Stimulated activated naive CD8-positive, alpha-beta T cell treated with anti-CD3 and anti-CD28 coated beads, Interleukin-15, Interleukin-2, amounts not matched to agents 100 ng/mL and 50 ng/mL, for 24 hours (primary cell): ENCODE measurements around the gene HSPA13.

Source experiments
- H3K27ac Mint-ChIP-seq: one replicate; pipeline ENCODE4 v1.8.0; 2021; ENCODE audit warnings: mild to moderate bottlenecking, mixed read lengths
- H3K27me3 Mint-ChIP-seq: one replicate; pipeline ENCODE4 v1.8.0; 2021; ENCODE audit warnings: mixed read lengths
- H3K36me3 Mint-ChIP-seq: one replicate; pipeline ENCODE4 v1.8.0; 2021; ENCODE audit warnings: low read depth, mixed read lengths
- H3K4me1 Mint-ChIP-seq: one replicate; pipeline ENCODE4 v1.8.0; 2021; ENCODE audit warnings: low read depth, mixed read lengths
- H3K4me3 Mint-ChIP-seq: one replicate; pipeline ENCODE4 v1.8.0; 2021; ENCODE audit warnings: mild to moderate bottlenecking, mixed read lengths
- H3K9me3 Mint-ChIP-seq: one replicate; pipeline ENCODE4 v1.8.0; 2021; ENCODE audit warnings: mixed read lengths

Gene HSPA13, protein sequence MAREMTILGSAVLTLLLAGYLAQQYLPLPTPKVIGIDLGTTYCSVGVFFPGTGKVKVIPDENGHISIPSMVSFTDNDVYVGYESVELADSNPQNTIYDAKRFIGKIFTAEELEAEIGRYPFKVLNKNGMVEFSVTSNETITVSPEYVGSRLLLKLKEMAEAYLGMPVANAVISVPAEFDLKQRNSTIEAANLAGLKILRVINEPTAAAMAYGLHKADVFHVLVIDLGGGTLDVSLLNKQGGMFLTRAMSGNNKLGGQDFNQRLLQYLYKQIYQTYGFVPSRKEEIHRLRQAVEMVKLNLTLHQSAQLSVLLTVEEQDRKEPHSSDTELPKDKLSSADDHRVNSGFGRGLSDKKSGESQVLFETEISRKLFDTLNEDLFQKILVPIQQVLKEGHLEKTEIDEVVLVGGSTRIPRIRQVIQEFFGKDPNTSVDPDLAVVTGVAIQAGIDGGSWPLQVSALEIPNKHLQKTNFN

DNA sequence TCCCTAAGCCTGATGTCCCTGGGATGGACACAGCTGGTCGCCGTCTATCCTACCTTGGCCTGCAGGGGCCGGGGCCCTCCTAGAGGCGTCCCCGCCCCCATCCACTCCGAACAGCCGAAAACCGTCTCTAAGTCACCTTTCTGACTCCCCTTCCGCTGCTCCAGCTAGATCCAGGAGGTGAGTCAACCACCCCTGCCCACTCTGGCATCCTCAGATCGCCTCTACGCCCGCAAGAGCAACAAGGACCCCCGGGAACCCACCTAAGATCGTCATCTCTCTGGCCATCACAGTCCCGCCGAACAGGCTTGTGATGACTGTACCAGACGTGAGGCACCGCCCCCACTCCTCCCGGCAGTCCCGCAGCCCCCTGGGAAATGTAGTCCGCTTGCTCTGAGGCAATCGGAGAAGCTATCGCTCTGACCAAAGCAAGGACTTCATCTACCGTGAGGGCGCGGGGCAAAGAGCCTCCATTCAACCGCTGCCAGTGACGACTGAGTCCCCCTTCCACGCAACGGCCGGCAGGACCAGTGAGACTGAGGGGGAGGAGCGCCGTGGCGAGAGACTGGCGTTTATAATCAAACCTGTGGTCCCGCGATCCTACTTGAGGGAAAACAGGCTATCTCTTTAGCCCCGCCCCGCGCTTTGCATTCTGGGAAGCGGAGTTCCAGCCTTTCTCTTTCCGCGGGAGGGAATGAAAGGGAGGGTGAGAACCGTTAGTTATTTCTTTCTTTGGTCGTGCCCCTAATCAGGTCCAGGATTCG is at the start of gene HSPA13:
Gene HSPA13, minus strand, starts transcription at position 312 of the 761 bp plus-strand sequence. Its CDS starts 27 bp downstream, at position 285.
- Mint-ChIP-seq H3K9me3 (no peaks in the 10 kb centered on the region), H3K36me3 (peaks cover 25% of the 10 kb centered on the region), H3K27ac (peak within 1 kb of the TSS; percentile 100), H3K4me3 (peak within 1 kb of the TSS; percentile 99), H3K27me3 (no peaks in the 10 kb centered on the region), H3K4me1 (peaks cover 46% of the 10 kb centered on the region)

DNA sequence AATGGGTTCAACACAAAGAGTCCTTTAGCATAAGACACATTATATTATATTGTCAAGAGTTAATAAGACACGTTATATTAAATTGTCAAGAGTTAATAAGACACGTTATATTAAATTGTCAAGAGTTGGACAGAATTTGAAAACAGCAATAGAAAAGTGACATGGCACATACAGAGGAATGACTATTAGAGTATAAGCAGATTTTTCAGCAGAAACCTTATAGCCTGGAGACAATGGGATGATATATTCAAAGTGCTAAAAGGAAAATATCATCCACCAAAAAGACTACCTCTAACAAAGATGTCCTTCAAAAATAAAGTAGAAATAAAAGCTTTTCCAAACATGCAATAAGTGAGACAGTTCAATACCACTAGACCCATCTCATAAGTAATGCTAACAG is 36.0 kb upstream of the HSPA13 start:
- Mint-ChIP-seq H3K36me3 (no peaks in the 10 kb centered on the region), H3K27ac (no peak overlapping the region), H3K9me3 (peaks cover 24% of the 10 kb centered on the region), H3K27me3 (peaks cover 9% of the 10 kb centered on the region), H3K4me3 (no peak overlapping the region), H3K4me1 (peaks cover 3% of the 10 kb centered on the region)

DNA sequence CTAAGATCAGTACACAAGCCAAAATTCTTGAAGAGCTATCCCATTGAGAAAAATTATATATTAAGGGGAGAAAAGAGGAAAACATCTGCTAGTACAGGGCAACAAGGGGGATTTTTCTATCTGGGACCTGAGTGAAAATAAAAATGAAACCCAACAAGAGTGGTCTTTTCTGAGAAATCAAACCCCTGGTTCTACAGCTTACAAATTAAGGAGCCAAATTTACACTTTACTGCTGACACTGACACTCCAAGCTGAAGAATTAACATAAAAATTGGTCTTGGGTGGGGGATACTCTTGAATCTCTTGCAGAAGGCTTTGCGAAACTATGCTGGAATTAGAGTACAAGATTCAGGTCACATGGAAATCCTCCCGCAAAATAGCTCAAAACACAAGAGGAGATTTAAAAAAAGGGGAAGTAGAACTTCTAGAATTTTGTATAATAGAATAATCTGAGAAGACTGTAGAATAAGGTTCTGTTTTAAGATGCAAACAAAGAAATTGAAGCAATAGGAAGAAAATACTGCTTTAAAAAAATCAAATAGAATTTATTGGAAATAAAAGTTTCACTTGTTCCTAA is 32.1 kb upstream of the HSPA13 start:
- H3K36me3 Mint-ChIP-seq: no peaks in the 10 kb centered on the region
- peaks cover 13% of the 10 kb centered on the region for H3K9me3 Mint-ChIP-seq
- H3K4me3 Mint-ChIP-seq: no peak overlapping the region
- H3K4me1 Mint-ChIP-seq: peaks cover 3% of the 10 kb centered on the region
- no peaks in the 10 kb centered on the region for H3K27me3 Mint-ChIP-seq
- H3K27ac Mint-ChIP-seq: no peak overlapping the region

DNA sequence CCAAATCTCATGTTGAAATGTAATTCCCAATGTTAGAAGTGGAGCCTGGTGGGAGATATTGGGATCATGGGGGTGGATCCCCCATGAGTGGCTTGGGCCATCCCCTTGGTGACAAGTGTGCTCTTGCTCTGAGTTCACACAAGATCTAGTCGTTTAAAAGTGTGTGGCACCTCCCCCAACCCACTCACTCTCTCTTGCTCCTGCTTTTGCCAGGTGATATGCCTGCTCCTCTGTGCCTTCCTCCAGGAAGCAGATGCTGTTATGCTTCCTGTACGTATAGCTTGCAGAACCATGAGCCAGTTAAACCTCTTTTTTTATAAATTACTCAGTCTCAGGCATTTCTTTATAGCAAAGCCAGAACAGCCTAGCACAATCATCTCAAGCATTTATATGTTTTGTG is 23.0 kb upstream of the HSPA13 start:
- H3K4me1 Mint-ChIP-seq: no peaks in the 10 kb centered on the region
- no peaks in the 10 kb centered on the region for H3K36me3 Mint-ChIP-seq
- no peak overlapping the region for H3K4me3 Mint-ChIP-seq
- H3K9me3 Mint-ChIP-seq: no peaks in the 10 kb centered on the region
- peak overlapping the region; percentile 12 for H3K27ac Mint-ChIP-seq
- no peaks in the 10 kb centered on the region for H3K27me3 Mint-ChIP-seq

DNA sequence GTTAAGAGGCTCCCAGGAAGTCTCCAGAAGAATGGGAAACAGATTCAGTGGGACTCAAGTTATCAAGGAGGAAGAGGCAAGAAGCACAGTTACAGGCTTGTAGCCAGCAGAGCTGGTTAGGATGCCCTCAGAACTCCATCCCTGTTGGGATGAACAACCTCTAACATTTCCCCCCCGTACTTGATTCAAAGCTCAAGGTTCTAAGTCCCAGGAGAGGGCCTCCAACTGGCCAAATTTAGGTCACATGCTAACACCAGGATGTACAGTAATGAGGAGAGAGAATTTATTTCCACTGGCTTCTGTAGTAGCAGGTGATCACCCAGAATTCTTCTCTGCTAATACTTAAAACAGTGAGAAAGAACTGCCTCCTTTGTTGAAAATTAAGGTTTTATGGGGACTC is 22.3 kb upstream of the HSPA13 start:
- no peaks in the 10 kb centered on the region for H3K36me3 Mint-ChIP-seq
- no peak overlapping the region for H3K27ac Mint-ChIP-seq
- H3K4me3 Mint-ChIP-seq: no peak overlapping the region
- H3K4me1 Mint-ChIP-seq: no peaks in the 10 kb centered on the region
- no peaks in the 10 kb centered on the region for H3K9me3 Mint-ChIP-seq
- no peaks in the 10 kb centered on the region for H3K27me3 Mint-ChIP-seq

DNA sequence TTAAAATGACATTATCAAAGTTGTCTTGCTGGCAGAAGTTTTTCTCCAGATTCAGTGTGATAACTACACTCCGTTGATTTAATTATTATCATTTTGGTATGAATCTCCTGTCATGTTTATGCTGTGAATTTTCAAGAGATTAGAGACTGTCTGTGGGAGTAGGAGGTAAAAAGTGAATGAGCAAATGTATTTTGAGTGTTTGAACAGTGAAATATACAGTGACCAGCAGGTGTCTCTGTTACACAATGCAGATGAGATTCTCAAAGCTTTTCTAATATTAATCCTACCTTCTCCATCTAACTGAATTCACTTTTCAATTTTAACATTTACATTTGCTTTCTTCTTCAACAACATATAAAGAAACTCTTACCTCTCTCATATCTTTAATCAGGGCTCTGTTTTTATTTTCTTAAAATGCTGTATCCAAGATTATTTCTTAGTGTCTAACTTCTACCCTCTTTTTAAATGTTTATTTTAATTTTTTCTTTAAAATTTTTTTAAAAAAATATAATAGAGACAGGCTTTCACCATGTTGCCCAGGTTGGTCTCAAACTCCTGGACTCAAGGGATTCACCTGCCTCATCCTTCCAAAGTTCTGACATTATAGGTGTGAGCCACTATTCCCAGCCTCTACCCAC is 20.9 kb upstream of the HSPA13 start:
- H3K27ac Mint-ChIP-seq: peak overlapping the region; percentile 57
- H3K4me1 Mint-ChIP-seq: no peaks in the 10 kb centered on the region
- no peaks in the 10 kb centered on the region for H3K27me3 Mint-ChIP-seq
- no peaks in the 10 kb centered on the region for H3K36me3 Mint-ChIP-seq
- H3K9me3 Mint-ChIP-seq: peaks cover 4% of the 10 kb centered on the region
- H3K4me3 Mint-ChIP-seq: no peak overlapping the region

DNA sequence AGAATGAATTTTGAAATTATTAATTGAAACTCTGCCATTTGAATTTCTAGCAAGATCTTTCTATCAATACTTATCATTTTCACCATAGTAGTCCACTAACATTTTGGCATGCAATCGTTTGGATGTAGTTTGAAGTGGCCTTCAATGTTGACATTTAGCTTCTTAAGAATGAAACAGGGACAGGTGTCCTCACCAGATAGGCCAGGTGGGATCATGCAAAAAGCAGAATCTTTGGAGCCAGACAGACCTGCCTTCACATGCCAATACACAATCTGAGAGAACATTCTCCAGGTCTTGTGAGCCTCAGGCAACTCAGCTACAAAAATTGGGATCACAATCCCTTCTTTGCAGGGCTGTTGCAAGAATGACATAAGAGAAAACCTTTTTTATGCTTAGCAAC is 18.3 kb upstream of the HSPA13 start:
- no peaks in the 10 kb centered on the region for H3K27me3 Mint-ChIP-seq
- no peaks in the 10 kb centered on the region for H3K4me1 Mint-ChIP-seq
- H3K36me3 Mint-ChIP-seq: no peaks in the 10 kb centered on the region
- H3K27ac Mint-ChIP-seq: no peak overlapping the region
- no peak overlapping the region for H3K4me3 Mint-ChIP-seq
- H3K9me3 Mint-ChIP-seq: peaks cover 5% of the 10 kb centered on the region

DNA sequence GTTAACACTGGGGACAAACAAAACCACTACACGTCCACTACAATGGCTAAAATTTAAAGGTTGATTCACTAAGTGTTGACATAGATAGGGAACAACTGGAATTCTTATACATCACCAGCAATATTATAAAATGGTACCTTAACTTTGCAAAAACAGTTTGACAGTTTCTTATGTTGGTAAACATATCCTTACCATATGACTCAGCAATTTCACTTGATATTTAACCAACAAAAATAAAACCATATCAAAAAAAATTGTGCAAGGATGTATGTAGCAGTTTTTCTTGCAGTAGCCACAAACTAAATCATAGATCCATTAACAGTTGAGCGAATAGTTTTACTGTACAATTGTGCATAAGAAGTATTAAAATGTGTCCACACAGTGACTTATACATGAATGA is 5.3 kb upstream of the HSPA13 start:
- H3K9me3 Mint-ChIP-seq: no peaks in the 10 kb centered on the region
- H3K36me3 Mint-ChIP-seq: no peaks in the 10 kb centered on the region
- H3K4me3 Mint-ChIP-seq: no peak overlapping the region
- peaks cover 5% of the 10 kb centered on the region for H3K27me3 Mint-ChIP-seq
- peaks cover 8% of the 10 kb centered on the region for H3K4me1 Mint-ChIP-seq
- H3K27ac Mint-ChIP-seq: no peak overlapping the region

DNA sequence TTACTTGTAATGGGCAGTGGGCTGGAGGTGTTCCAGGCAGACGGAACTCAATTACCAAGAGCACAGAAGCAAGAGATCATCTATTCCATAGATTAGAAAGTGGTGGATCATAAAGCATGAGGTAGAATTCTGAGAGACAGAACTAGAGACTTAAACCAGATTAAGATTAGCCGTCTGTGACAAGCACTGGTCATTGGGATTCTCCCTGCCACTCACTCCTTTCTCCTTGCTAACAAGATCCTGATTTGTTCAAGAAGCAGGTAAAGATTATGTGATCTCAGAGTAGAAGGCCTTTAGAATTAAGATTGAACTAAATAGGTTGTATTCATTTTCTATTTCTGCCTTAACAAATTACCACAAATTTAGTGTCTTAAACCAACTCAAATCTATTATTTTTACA is 1.5 kb upstream of the HSPA13 start:
- H3K4me3 Mint-ChIP-seq: peak overlapping the region; percentile 99
- H3K36me3 Mint-ChIP-seq: peaks cover 13% of the 10 kb centered on the region
- H3K9me3 Mint-ChIP-seq: no peaks in the 10 kb centered on the region
- peak overlapping the region; percentile 100 for H3K27ac Mint-ChIP-seq
- peaks cover 42% of the 10 kb centered on the region for H3K4me1 Mint-ChIP-seq
- no peaks in the 10 kb centered on the region for H3K27me3 Mint-ChIP-seq

DNA sequence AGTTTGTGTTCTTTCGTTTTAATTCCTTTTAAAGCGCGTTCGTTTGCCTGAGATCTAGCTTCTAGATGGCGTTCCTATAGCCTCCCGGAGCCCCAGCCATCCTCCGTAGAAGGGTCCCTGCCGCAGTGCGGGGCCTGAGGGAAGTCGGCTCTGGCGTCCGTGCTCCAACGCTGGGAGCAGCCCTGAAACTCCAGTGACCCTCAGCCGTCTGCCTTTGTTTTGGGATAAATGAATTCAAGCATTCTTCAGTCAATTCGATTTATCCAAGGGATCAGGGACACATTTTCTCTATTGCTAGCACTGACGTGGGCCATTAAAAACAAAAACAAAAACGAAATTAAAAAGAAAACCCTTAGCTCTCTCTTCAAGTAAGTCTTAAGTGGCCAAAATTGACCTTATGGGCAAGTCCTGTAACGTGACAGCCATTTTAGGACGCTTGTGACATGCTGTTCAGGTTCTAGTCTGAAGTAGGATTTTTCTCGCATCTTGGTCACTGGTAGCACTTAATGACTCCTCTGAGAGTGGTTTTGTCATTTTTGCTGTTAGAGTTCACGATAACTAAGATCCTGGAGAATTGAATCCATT is 742 bp upstream of the HSPA13 start:
- no peaks in the 10 kb centered on the region for H3K27me3 Mint-ChIP-seq
- no peaks in the 10 kb centered on the region for H3K9me3 Mint-ChIP-seq
- H3K36me3 Mint-ChIP-seq: peaks cover 20% of the 10 kb centered on the region
- H3K4me1 Mint-ChIP-seq: peaks cover 46% of the 10 kb centered on the region
- H3K4me3 Mint-ChIP-seq: peak overlapping the region; percentile 99
- H3K27ac Mint-ChIP-seq: peak overlapping the region; percentile 100

DNA sequence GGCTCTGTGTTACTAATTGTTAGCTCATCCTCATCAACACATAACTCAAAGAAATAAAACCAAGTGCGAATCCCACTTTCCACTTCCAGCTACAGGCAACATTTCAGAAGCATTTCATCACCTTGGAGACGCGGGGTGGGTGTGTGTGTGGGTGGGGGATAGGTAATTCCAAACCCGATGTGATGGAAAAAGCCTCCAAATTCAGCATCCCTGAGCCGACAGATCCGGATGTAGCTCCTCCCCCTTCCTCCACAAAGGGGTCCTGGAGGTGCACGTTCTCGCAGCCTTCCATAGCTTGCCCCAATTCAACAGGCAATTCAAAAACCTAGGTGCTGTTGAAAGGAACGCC is 486 bp downstream of the HSPA13 start:
- H3K4me3 Mint-ChIP-seq: peak overlapping the region; percentile 99
- peak overlapping the region; percentile 100 for H3K27ac Mint-ChIP-seq
- H3K27me3 Mint-ChIP-seq: no peaks in the 10 kb centered on the region
- H3K4me1 Mint-ChIP-seq: peaks cover 46% of the 10 kb centered on the region
- H3K9me3 Mint-ChIP-seq: no peaks in the 10 kb centered on the region
- peaks cover 31% of the 10 kb centered on the region for H3K36me3 Mint-ChIP-seq

DNA sequence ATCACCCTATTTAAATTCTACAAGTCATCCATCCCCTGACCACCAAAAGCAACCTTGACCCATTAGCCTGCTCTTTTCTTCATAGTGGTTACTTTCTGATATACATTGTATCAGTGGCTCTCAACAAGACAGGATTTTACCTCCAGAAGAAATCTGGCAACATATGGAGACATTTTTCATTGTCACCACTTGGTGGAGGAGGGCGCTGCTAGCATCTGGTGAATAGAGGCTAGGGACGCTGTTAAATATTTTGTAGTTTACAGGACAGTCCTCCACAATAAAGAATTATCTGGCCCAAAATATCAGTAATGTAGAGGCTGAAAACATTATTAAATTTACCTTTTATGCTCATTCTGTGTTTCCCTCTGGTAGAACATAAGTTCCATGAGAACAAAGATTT is 6.1 kb downstream of the HSPA13 start:
- H3K9me3 Mint-ChIP-seq: no peaks in the 10 kb centered on the region
- H3K27ac Mint-ChIP-seq: peak overlapping the region; percentile 9
- H3K27me3 Mint-ChIP-seq: no peaks in the 10 kb centered on the region
- H3K36me3 Mint-ChIP-seq: peaks cover 66% of the 10 kb centered on the region
- H3K4me3 Mint-ChIP-seq: no peak overlapping the region
- peaks cover 24% of the 10 kb centered on the region for H3K4me1 Mint-ChIP-seq

DNA sequence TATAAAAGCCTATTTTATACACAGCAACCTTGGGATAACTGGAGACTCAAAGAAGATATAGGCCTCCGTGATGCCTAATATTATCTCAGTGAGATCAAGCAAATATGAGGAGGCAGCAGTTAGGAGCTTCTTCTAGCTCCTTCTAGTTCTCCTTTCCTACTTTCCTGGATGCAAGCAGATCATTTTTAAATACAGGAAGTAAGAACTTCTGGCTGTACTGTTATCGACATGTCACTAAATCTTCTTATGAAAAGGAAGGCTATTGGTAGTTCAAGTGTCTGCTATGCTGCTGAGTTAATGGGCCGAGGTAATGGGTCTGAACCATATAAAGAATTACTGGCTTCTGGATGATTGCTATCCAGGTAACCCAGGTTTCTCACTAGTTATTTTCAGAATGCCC is 15.9 kb downstream of the HSPA13 start:
- Mint-ChIP-seq H3K4me3 (no peak overlapping the region), H3K27me3 (peaks cover 7% of the 10 kb centered on the region), H3K36me3 (no peaks in the 10 kb centered on the region), H3K4me1 (no peaks in the 10 kb centered on the region), H3K9me3 (no peaks in the 10 kb centered on the region), H3K27ac (no peak overlapping the region)

DNA sequence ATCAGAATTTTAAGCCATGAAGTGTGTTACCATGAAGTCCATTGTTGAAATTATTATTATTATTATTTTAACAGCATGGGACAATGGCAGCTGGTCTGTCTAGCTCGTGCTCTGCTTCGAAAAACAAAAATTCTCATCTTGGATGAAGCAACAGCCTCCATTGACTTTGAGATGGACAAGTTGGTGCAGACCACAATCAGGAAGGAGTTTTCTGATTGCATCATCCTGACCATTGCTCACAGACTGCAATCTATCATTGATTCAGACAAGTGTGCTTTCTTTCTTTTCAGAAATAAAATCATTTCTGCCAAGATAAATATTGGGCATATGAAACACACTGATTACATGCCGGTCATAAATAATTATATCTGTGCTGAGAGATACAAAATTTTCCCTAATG is 21.0 kb downstream of the HSPA13 start:
- Mint-ChIP-seq H3K4me3 (no peak overlapping the region), H3K27ac (no peak overlapping the region), H3K9me3 (no peaks in the 10 kb centered on the region), H3K4me1 (no peaks in the 10 kb centered on the region), H3K27me3 (peaks cover 22% of the 10 kb centered on the region), H3K36me3 (no peaks in the 10 kb centered on the region)
